Lower lobe of right lung (tissue), 2 donors: Measurements from ENCODE around the gene MDGA2. TPM values are rescaled to one million over a fixed set of nuclear protein-coding genes. Genes with fewer than 3 reads are reported as not detected.

Source experiments
- ATAC-seq, 2 donors: fragments of 200-7000 bp; cut with Tn5 transposase; one replicate each; pipeline ENCODE4 v1.9.1; 2020 to 2022; ENCODE audit warnings: mild to moderate bottlenecking in 2 of 2, moderate library complexity in 2 of 2
- DNase-seq: peaks from one replicate; pipeline ENCODE4 v3.0.0-alpha.2; 2020
- H3K27ac ChIP-seq: fragments of 200-600 bp; one replicate; pipeline ENCODE4 v1.8.0; 2022
- H3K27me3 ChIP-seq: fragments of 200-600 bp; one replicate; pipeline ENCODE4 v1.8.0; 2022; ENCODE audit warnings: low read depth
- H3K36me3 ChIP-seq: fragments of 200-600 bp; one replicate; pipeline ENCODE4 v1.8.0; 2022; ENCODE audit warnings: mild to moderate bottlenecking
- H3K4me1 ChIP-seq: fragments of 200-600 bp; one replicate; pipeline ENCODE4 v1.8.0; 2022
- H3K4me3 ChIP-seq: fragments of 200-600 bp; one replicate; pipeline ENCODE4 v1.8.0; 2022; ENCODE audit warnings: mild to moderate bottlenecking
- H3K9me3 ChIP-seq: fragments of 200-600 bp; one replicate; pipeline ENCODE4 v1.8.0; 2022
- CTCF ChIP-seq: fragments of 200-600 bp; IDR thresholded peaks from one replicate; pipeline ENCODE4 v1.8.0; 2022; ENCODE audit warnings: antibody characterized with exemption, mild to moderate bottlenecking
- intact Hi-C: fragments of 100-400 bp; cut with DNase I; formaldehyde crosslinking; loops from one replicate; pipeline ENCODE4 v1.11.0; 2022
- total RNA-seq: library from RNA; stranded (reverse); fragmentation: NEBNext Ultra II Directional; extraction: Animal tissue kit (Norgen Biotek cat#: 25700); gene quantifications from one replicate; pipeline ENCODE4 v1.2.1, GENCODE V29; 2021
- donor health status: DM: no; HTN: yes; CAD: no; lungs with severe emphysema.

MDGA2 gene
- total RNA-seq, 1 donor from 2014 or later, result 0.24 TPM

- Histone ChIP-seq H3K9me3 (no peaks in the 10 kb centered on the region), H3K4me3 (no peak overlapping the region), H3K27ac (no peak overlapping the region), H3K36me3 (no peaks in the 10 kb centered on the region), H3K27me3 (no peaks in the 10 kb centered on the region), H3K4me1 (no peaks in the 10 kb centered on the region)
- intact Hi-C loops, result no loop called here
- no peak for ATAC-seq
- TF ChIP-seq CTCF, result no peak
- no peak for DNase-seq
Measured at GRCh38 chr14:47439953-47440352, 235.5 kb downstream of the MDGA2 start.

DNA sequence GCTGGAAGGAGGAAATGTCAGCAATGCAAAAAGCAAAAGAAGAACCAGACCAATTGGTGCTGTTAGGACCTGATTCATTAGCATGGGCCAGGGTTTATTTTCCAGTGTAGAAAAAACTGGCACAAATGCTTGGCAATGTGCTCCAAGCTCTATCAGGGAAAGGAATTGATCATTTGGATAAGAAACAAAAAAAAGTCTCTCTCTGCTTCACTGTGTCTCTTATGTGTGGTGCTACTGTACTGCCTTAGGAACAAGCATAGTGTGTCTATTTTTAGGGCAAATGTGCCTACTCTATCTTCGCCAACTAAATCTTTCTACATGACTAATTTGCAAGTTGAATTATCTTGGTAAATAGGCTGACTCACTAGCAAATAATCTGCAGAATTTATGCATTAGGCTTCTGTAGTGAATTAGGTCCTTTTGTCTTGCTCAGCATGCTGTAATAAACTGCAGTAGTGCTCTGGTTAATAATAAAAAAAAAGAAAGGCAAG is 236.7 kb downstream of the MDGA2 start:
- DNase-seq, result no peak
- no peaks in the 10 kb centered on the region for H3K27me3 ChIP-seq
- TF ChIP-seq CTCF, result no peak
- H3K4me1 ChIP-seq, result no peaks in the 10 kb centered on the region
- no peak for ATAC-seq
- H3K9me3 ChIP-seq, result no peaks in the 10 kb centered on the region
- no peak overlapping the region for H3K4me3 ChIP-seq
- intact Hi-C loops, result no loop called here
- no peaks in the 10 kb centered on the region for H3K36me3 ChIP-seq
- no peak overlapping the region for H3K27ac ChIP-seq

- intact Hi-C loops, result no loop called here
- ATAC-seq (no peak), DNase-seq (no peak)
- H3K4me3 ChIP-seq, result no peak overlapping the region
- no peaks in the 10 kb centered on the region for H3K9me3 ChIP-seq
- H3K27ac ChIP-seq, result no peak overlapping the region
- no peaks in the 10 kb centered on the region for H3K27me3 ChIP-seq
- H3K36me3 ChIP-seq, result no peaks in the 10 kb centered on the region
- TF ChIP-seq CTCF, result no peak
- H3K4me1 ChIP-seq, result no peaks in the 10 kb centered on the region
Measured at GRCh38 chr14:47435331-47435965, 240.0 kb downstream of the MDGA2 start.

DNA sequence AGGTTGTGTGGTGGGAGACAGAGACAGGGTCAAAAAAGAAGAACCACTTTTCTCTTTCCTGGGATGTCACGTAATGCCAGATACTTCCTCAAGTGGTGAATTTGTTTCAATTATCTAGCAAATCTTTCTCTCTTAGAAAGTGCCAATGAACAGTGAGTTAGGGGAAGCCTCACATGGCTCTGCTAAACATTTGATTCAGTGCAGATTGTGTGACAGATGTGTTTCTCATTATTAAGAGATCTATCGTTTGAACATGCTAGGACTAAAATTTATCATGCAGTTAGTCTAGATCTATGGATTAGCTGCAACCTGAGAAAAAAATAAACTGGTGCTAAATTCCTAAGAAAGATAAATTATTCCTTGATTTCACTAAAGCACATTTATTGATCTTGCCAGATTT is 247.8 kb downstream of the MDGA2 start:
- TF ChIP-seq CTCF, result no peak
- Histone ChIP-seq H3K36me3 (no peaks in the 10 kb centered on the region), H3K9me3 (no peaks in the 10 kb centered on the region), H3K27ac (no peak overlapping the region), H3K4me3 (no peak overlapping the region), H3K4me1 (no peaks in the 10 kb centered on the region), H3K27me3 (no peaks in the 10 kb centered on the region)
- ATAC-seq (no peak), DNase-seq (no peak)
- intact Hi-C loops, result no loop called here

GRCh38 chr14:47425302-47425701 is 250.1 kb downstream of the MDGA2 start:
- no peak for TF ChIP-seq CTCF

More at GRCh38 chr14:47425302-47425701, 250.1 kb downstream of the MDGA2 start:
- Histone ChIP-seq H3K4me3 (no peak overlapping the region), H3K36me3 (no peaks in the 10 kb centered on the region), H3K27ac (no peak overlapping the region), H3K27me3 (no peaks in the 10 kb centered on the region), H3K4me1 (no peaks in the 10 kb centered on the region), H3K9me3 (no peaks in the 10 kb centered on the region)
- intact Hi-C loops, result no loop called here
- no peak for DNase-seq
- ATAC-seq, result no peak
